Measurements from ENCODE around the gene DSTN.
A peak's percentile ranks its signal among the peaks of the same experiment; 100 is the strongest.

DSTN gene

GRCh38 chr20:17612287-17612991 lies 42.6 kb downstream of the DSTN start:
- DNase-seq (ENCODE audit: low spot score), result no peak

- no peak for DNase-seq (ENCODE audit: low spot score)
Observed at GRCh38 chr20:17612992-17613327, 43.1 kb downstream of the DSTN start.

GRCh38 chr20:17613328-17614175 lies 43.7 kb downstream of the DSTN start:
- no peak for DNase-seq (ENCODE audit: low spot score)

GRCh38 chr20:17614176-17614811 lies 44.4 kb downstream of the DSTN start:
- DNase-seq (ENCODE audit: low spot score), result no peak

- no peak for DNase-seq (ENCODE audit: low spot score)
Observed at GRCh38 chr20:17614812-17615644, 45.2 kb downstream of the DSTN start.

GRCh38 chr20:17615645-17616479 lies 46.0 kb downstream of the DSTN start:
- no peak for DNase-seq (ENCODE audit: low spot score)

GRCh38 chr20:17616480-17617211 lies 46.8 kb downstream of the DSTN start:
- DNase-seq (ENCODE audit: low spot score), result no peak

GRCh38 chr20:17617212-17617867 lies 47.5 kb downstream of the DSTN start:
- peak; percentile 23 for DNase-seq (ENCODE audit: low spot score)

- DNase-seq (ENCODE audit: low spot score), result no peak
Observed at GRCh38 chr20:17617868-17618672, 48.2 kb downstream of the DSTN start.

GRCh38 chr20:17618673-17619013 lies 48.8 kb downstream of the DSTN start:
- DNase-seq (ENCODE audit: low spot score), result no peak

- no peak for DNase-seq (ENCODE audit: low spot score)
Observed at GRCh38 chr20:17619351-17620093, 49.6 kb downstream of the DSTN start.

GRCh38 chr20:17620371-17621228 lies 50.7 kb downstream of the DSTN start:
- DNase-seq (ENCODE audit: low spot score), result no peak

- no peak for DNase-seq (ENCODE audit: low spot score)
Observed at GRCh38 chr20:17621229-17621968, 51.5 kb downstream of the DSTN start.

GRCh38 chr20:17622086-17622850 lies 52.4 kb downstream of the DSTN start:
- DNase-seq (ENCODE audit: low spot score), result no peak

GRCh38 chr20:17622851-17623508 lies 53.1 kb downstream of the DSTN start:
- DNase-seq (ENCODE audit: low spot score), result no peak

- no peak for DNase-seq (ENCODE audit: low spot score)
Observed at GRCh38 chr20:17624070-17624469, 54.2 kb downstream of the DSTN start.
